ENCODE measurements around the gene PFN4.
"Not testable (repeated sequence)": the region's sequence is repeated elsewhere in the genome, so short reads cannot be mapped to it uniquely, and the experiment has no call there.

PFN4 gene

GRCh38 chr2:24140305-24140704, 17.2 kb upstream of the PFN4 start:
- H3K36me3 ChIP-seq (ENCODE audit: control insufficient read depth, insufficient read depth, low read length); H3K4me1 ChIP-seq (ENCODE audit: control insufficient read depth, insufficient read depth, low read length); H3K9me3 ChIP-seq (ENCODE audit: control insufficient read depth, low read length); H3K27me3 ChIP-seq (ENCODE audit: control insufficient read depth, insufficient read depth, low read length); H3K4me3 ChIP-seq (ENCODE audit: low read length); H3K9ac ChIP-seq (ENCODE audit: low read length): not testable (repeated sequence)

GRCh38 chr2:24132543-24132942, 9.4 kb upstream of the PFN4 start:
- no peaks in the 10 kb centered on the region for H3K27me3 ChIP-seq (ENCODE audit: control insufficient read depth, insufficient read depth, low read length)
- no peaks in the 10 kb centered on the region for H3K4me1 ChIP-seq (ENCODE audit: control insufficient read depth, insufficient read depth, low read length)
- no peaks in the 10 kb centered on the region for H3K36me3 ChIP-seq (ENCODE audit: control insufficient read depth, insufficient read depth, low read length)
- H3K9me3 ChIP-seq (ENCODE audit: control insufficient read depth, low read length): no peaks in the 10 kb centered on the region
- H3K4me3 ChIP-seq (ENCODE audit: low read length): no peak overlapping the region
- no peak overlapping the region for H3K9ac ChIP-seq (ENCODE audit: low read length)

GRCh38 chr2:24125956-24126355, 2.8 kb upstream of the PFN4 start:
- Histone ChIP-seq H3K9ac (ENCODE audit: low read length) (no peak overlapping the region), H3K9me3 (ENCODE audit: control insufficient read depth, low read length) (no peaks in the 10 kb centered on the region)

GRCh38 chr2:24123922-24124580, 917 bp upstream of the PFN4 start:
- peak overlapping the region; percentile 87 for H3K4me3 ChIP-seq (ENCODE audit: low read length)
- no peaks in the 10 kb centered on the region for H3K9me3 ChIP-seq (ENCODE audit: control insufficient read depth, low read length)
- H3K36me3 ChIP-seq (ENCODE audit: control insufficient read depth, insufficient read depth, low read length): no peaks in the 10 kb centered on the region
- H3K27me3 ChIP-seq (ENCODE audit: control insufficient read depth, insufficient read depth, low read length): no peaks in the 10 kb centered on the region
- H3K9ac ChIP-seq (ENCODE audit: low read length): peak overlapping the region; percentile 67
- peaks cover 3% of the 10 kb centered on the region for H3K4me1 ChIP-seq (ENCODE audit: control insufficient read depth, insufficient read depth, low read length)

More at GRCh38 chr2:24125956-24126355, 2.8 kb upstream of the PFN4 start:
- Histone ChIP-seq H3K36me3 (ENCODE audit: control insufficient read depth, insufficient read depth, low read length) (no peaks in the 10 kb centered on the region), H3K4me3 (ENCODE audit: low read length) (no peak overlapping the region), H3K4me1 (ENCODE audit: control insufficient read depth, insufficient read depth, low read length) (peaks cover 3% of the 10 kb centered on the region), H3K27me3 (ENCODE audit: control insufficient read depth, insufficient read depth, low read length) (no peaks in the 10 kb centered on the region)

GRCh38 chr2:24122366-24123194, 554 bp downstream of the PFN4 start:
- peak overlapping the region; percentile 87 for H3K4me3 ChIP-seq (ENCODE audit: low read length)

GRCh38 chr2:24121469-24121868, 1.7 kb downstream of the PFN4 start:
- Histone ChIP-seq H3K9ac (ENCODE audit: low read length) (no peak overlapping the region), H3K9me3 (ENCODE audit: control insufficient read depth, low read length) (no peaks in the 10 kb centered on the region), H3K27me3 (ENCODE audit: control insufficient read depth, insufficient read depth, low read length) (no peaks in the 10 kb centered on the region), H3K4me3 (ENCODE audit: low read length) (no peak overlapping the region), H3K36me3 (ENCODE audit: control insufficient read depth, insufficient read depth, low read length) (no peaks in the 10 kb centered on the region), H3K4me1 (ENCODE audit: control insufficient read depth, insufficient read depth, low read length) (peaks cover 3% of the 10 kb centered on the region)

More at GRCh38 chr2:24122366-24123194, 554 bp downstream of the PFN4 start:
- Histone ChIP-seq H3K27me3 (ENCODE audit: control insufficient read depth, insufficient read depth, low read length) (no peaks in the 10 kb centered on the region), H3K4me1 (ENCODE audit: control insufficient read depth, insufficient read depth, low read length) (peaks cover 3% of the 10 kb centered on the region), H3K9ac (ENCODE audit: low read length) (peak overlapping the region; percentile 67), H3K9me3 (ENCODE audit: control insufficient read depth, low read length) (no peaks in the 10 kb centered on the region), H3K36me3 (ENCODE audit: control insufficient read depth, insufficient read depth, low read length) (no peaks in the 10 kb centered on the region)

- Histone ChIP-seq H3K4me3 (ENCODE audit: low read length) (no peak overlapping the region), H3K36me3 (ENCODE audit: control insufficient read depth, insufficient read depth, low read length) (no peaks in the 10 kb centered on the region), H3K9me3 (ENCODE audit: control insufficient read depth, low read length) (no peaks in the 10 kb centered on the region), H3K27me3 (ENCODE audit: control insufficient read depth, insufficient read depth, low read length) (no peaks in the 10 kb centered on the region), H3K9ac (ENCODE audit: low read length) (no peak overlapping the region), H3K4me1 (ENCODE audit: control insufficient read depth, insufficient read depth, low read length) (peaks cover 3% of the 10 kb centered on the region)
Measured at GRCh38 chr2:24121066-24121465, 2.1 kb downstream of the PFN4 start.

- H3K36me3 ChIP-seq (ENCODE audit: control insufficient read depth, insufficient read depth, low read length): no peaks in the 10 kb centered on the region
- H3K27me3 ChIP-seq (ENCODE audit: control insufficient read depth, insufficient read depth, low read length): no peaks in the 10 kb centered on the region
- no peaks in the 10 kb centered on the region for H3K4me1 ChIP-seq (ENCODE audit: control insufficient read depth, insufficient read depth, low read length)
- no peak overlapping the region for H3K4me3 ChIP-seq (ENCODE audit: low read length)
- no peak overlapping the region for H3K9ac ChIP-seq (ENCODE audit: low read length)
- no peaks in the 10 kb centered on the region for H3K9me3 ChIP-seq (ENCODE audit: control insufficient read depth, low read length)
Measured at GRCh38 chr2:24117902-24118301, 5.2 kb downstream of the PFN4 start.

- Histone ChIP-seq H3K9me3 (ENCODE audit: control insufficient read depth, low read length) (no peaks in the 10 kb centered on the region), H3K36me3 (ENCODE audit: control insufficient read depth, insufficient read depth, low read length) (no peaks in the 10 kb centered on the region), H3K27me3 (ENCODE audit: control insufficient read depth, insufficient read depth, low read length) (no peaks in the 10 kb centered on the region), H3K4me3 (ENCODE audit: low read length) (no peak overlapping the region), H3K9ac (ENCODE audit: low read length) (no peak overlapping the region), H3K4me1 (ENCODE audit: control insufficient read depth, insufficient read depth, low read length) (no peaks in the 10 kb centered on the region)
Measured at GRCh38 chr2:24115057-24115456, 8.1 kb downstream of the PFN4 start.

GRCh38 chr2:24111407-24111901, 11.7 kb downstream of the PFN4 start:
- H3K9ac ChIP-seq (ENCODE audit: low read length): no peak overlapping the region
- H3K4me3 ChIP-seq (ENCODE audit: low read length): no peak overlapping the region
- no peaks in the 10 kb centered on the region for H3K9me3 ChIP-seq (ENCODE audit: control insufficient read depth, low read length)
- no peaks in the 10 kb centered on the region for H3K36me3 ChIP-seq (ENCODE audit: control insufficient read depth, insufficient read depth, low read length)
- no peaks in the 10 kb centered on the region for H3K27me3 ChIP-seq (ENCODE audit: control insufficient read depth, insufficient read depth, low read length)
- no peaks in the 10 kb centered on the region for H3K4me1 ChIP-seq (ENCODE audit: control insufficient read depth, insufficient read depth, low read length)

GRCh38 chr2:24110660-24111303, 12.4 kb downstream of the PFN4 start:
- Histone ChIP-seq H3K36me3 (ENCODE audit: control insufficient read depth, insufficient read depth, low read length) (no peaks in the 10 kb centered on the region), H3K9ac (ENCODE audit: low read length) (no peak overlapping the region), H3K9me3 (ENCODE audit: control insufficient read depth, low read length) (no peaks in the 10 kb centered on the region), H3K27me3 (ENCODE audit: control insufficient read depth, insufficient read depth, low read length) (no peaks in the 10 kb centered on the region), H3K4me1 (ENCODE audit: control insufficient read depth, insufficient read depth, low read length) (no peaks in the 10 kb centered on the region), H3K4me3 (ENCODE audit: low read length) (no peak overlapping the region)

- H3K9ac ChIP-seq (ENCODE audit: low read length); H3K4me1 ChIP-seq (ENCODE audit: control insufficient read depth, insufficient read depth, low read length); H3K9me3 ChIP-seq (ENCODE audit: control insufficient read depth, low read length); H3K27me3 ChIP-seq (ENCODE audit: control insufficient read depth, insufficient read depth, low read length); H3K36me3 ChIP-seq (ENCODE audit: control insufficient read depth, insufficient read depth, low read length); H3K4me3 ChIP-seq (ENCODE audit: low read length): not testable (repeated sequence)
Measured at GRCh38 chr2:24109431-24109830, 13.7 kb downstream of the PFN4 start.
